Transverse colon (tissue), 3 donors: Measurements from ENCODE around the gene CYSTM1.

Experiments
- POLR2A ChIP-seq: fragments of 450-650 bp; IDR thresholded peaks from one replicate; pipeline ENCODE4 v1.6.1; 2016; ENCODE audit warnings: antibody characterized with exemption, mild to moderate bottlenecking, moderate library complexity
- TF ChIP-seq, protein P1 (sequence below), 5 experiments: fragments of 200-600 bp in 3 of 5; fragments of 450-650 bp in 2 of 5; sonication (generic) in 3 of 5; IDR thresholded peaks; 1 replicate in 2 of 5; 2 replicates in 3 of 5; pipeline ENCODE4 v1.5.1; 2016 to 2017; ENCODE audit warnings: antibody characterized with exemption in 5 of 5, inconsistent platforms in 3 of 5, mild to moderate bottlenecking in 2 of 5, moderate library complexity in 1 of 5

DNA sequence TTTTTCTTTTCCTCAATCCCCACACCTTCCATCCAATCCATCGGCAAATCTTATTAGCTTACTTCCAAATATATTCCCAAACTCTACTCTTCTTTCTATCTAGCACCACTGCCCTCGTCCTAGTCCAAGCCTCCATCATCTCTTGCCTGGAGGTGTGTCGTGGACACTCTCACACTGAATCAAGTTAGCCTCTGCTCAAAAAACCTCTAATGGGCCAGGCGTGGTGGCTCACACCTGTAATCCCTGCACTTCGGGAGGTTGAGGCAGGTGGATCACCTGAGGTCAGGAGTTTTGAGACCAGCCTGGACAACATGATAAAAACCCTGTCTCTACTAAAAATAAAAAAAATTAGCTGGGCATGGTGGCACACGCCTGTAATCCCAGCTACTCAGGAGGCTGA lies 81.7 kb downstream of the CYSTM1 start:
- TF ChIP-seq, protein P1, sequence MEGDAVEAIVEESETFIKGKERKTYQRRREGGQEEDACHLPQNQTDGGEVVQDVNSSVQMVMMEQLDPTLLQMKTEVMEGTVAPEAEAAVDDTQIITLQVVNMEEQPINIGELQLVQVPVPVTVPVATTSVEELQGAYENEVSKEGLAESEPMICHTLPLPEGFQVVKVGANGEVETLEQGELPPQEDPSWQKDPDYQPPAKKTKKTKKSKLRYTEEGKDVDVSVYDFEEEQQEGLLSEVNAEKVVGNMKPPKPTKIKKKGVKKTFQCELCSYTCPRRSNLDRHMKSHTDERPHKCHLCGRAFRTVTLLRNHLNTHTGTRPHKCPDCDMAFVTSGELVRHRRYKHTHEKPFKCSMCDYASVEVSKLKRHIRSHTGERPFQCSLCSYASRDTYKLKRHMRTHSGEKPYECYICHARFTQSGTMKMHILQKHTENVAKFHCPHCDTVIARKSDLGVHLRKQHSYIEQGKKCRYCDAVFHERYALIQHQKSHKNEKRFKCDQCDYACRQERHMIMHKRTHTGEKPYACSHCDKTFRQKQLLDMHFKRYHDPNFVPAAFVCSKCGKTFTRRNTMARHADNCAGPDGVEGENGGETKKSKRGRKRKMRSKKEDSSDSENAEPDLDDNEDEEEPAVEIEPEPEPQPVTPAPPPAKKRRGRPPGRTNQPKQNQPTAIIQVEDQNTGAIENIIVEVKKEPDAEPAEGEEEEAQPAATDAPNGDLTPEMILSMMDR (IDR thresholded peaks at IDR 0.05): no peak
- no peak for TF ChIP-seq POLR2A
